ENCODE measurements around the gene SPATS2. TPM values are rescaled to one million over a fixed set of nuclear protein-coding genes. Genes with fewer than 3 reads are reported as not detected.

SPATS2 gene
- total and polyA plus RNA-seq, 9 donors, result 9.1 to 28.2 (median 15.2) TPM

- H3K27ac ChIP-seq, result no peak overlapping the region
- 85 to 92% (median 88%) methylated on average over 7 of the region's 7 CpGs for WGBS, 3 donors
- no peak for DNase-seq
- no peaks in the 10 kb centered on the region for H3K27me3 ChIP-seq
- no peak overlapping the region for H3K4me3 ChIP-seq
- TF ChIP-seq CTCF (IDR thresholded peaks at IDR 0.05), result no peak
- TF ChIP-seq EP300 (IDR thresholded peaks at IDR 0.05), result no peak
- no peak for TF ChIP-seq POLR2A (IDR thresholded peaks at IDR 0.05)
- no peaks in the 10 kb centered on the region for H3K9me3 ChIP-seq
- H3K36me3 ChIP-seq, result no peaks in the 10 kb centered on the region
- intact Hi-C loops (cut with DNase I), result loop anchor here in 1 of 4 donors (10.0 kb wide), 1 partner anchor 241 kb away; no protein-coding TSS in a partner anchor
- H3K4me1 ChIP-seq (ENCODE audit: insufficient read depth), result no peaks in the 10 kb centered on the region
Measured at GRCh38 chr12:49525942-49526341, 158.7 kb downstream of the SPATS2 start.

GRCh38 chr12:49527361-49528130 lies 160.3 kb downstream of the SPATS2 start:
- 92 to 94% (median 93%) methylated on average over 7 of the region's 7 CpGs for WGBS, 3 donors
- DNase-seq, result no peak
- Histone ChIP-seq H3K27me3 (no peaks in the 10 kb centered on the region), H3K36me3 (no peaks in the 10 kb centered on the region), H3K9me3 (no peaks in the 10 kb centered on the region), H3K4me1 (ENCODE audit: insufficient read depth) (no peaks in the 10 kb centered on the region), H3K4me3 (no peak overlapping the region), H3K27ac (no peak overlapping the region)
- intact Hi-C loops (cut with DNase I), result loop anchor here in 1 of 4 donors (10.0 kb wide), 1 partner anchor 243 kb away; no protein-coding TSS in a partner anchor
- TF ChIP-seq POLR2A (IDR thresholded peaks at IDR 0.05) (no peak), CTCF (IDR thresholded peaks at IDR 0.05) (no peak)

DNA sequence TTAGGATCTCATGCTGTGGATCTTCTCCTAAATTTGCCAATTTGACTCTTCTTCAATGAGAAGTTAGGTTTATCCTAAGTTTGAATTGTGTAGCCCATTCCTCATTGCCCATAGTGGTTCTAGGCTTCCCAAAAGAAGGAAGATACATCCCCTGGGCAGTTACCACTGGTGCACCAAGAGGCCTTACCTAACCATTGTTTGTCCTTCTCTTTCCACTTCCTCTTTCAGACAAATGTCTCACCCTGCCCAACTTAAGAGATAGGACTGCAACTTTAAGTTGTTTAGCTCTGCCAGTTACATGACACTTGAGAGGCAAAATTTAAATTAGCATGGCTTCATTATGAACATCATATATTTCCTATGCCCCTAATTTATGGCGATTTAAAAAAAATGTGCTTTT lies 162.2 kb downstream of the SPATS2 start:
- WGBS, 3 donors, result 95 to 98% (median 96%) methylated on average over 1 of the region's 1 CpG
- no peaks in the 10 kb centered on the region for H3K27me3 ChIP-seq
- intact Hi-C loops (cut with DNase I), result loop anchor here in 1 of 4 donors (10.0 kb wide), 1 partner anchor 245 kb away; no protein-coding TSS in a partner anchor

GRCh38 chr12:49531745-49532144 lies 164.5 kb downstream of the SPATS2 start:
- no peak overlapping the region for H3K27ac ChIP-seq
- no peaks in the 10 kb centered on the region for H3K36me3 ChIP-seq
- no peak for TF ChIP-seq CTCF (IDR thresholded peaks at IDR 0.05)
- TF ChIP-seq EP300 (IDR thresholded peaks at IDR 0.05), result no peak
- no peak for TF ChIP-seq POLR2A (IDR thresholded peaks at IDR 0.05)
- no peak overlapping the region for H3K4me3 ChIP-seq
- H3K4me1 ChIP-seq (ENCODE audit: insufficient read depth), result no peaks in the 10 kb centered on the region
- DNase-seq, result no peak
- H3K27me3 ChIP-seq, result no peaks in the 10 kb centered on the region
- H3K9me3 ChIP-seq, result no peaks in the 10 kb centered on the region
- WGBS, 3 donors, result 29 to 61% (median 52%) methylated on average over 2 of the region's 2 CpGs
- intact Hi-C loops (cut with DNase I), result no loop called here

More for the DNA sequence above, 162.2 kb downstream of the SPATS2 start:
- Histone ChIP-seq H3K4me1 (ENCODE audit: insufficient read depth) (no peaks in the 10 kb centered on the region), H3K4me3 (no peak overlapping the region), H3K36me3 (no peaks in the 10 kb centered on the region), H3K27ac (no peak overlapping the region), H3K9me3 (no peaks in the 10 kb centered on the region)
- TF ChIP-seq EP300 (IDR thresholded peaks at IDR 0.05) (no peak), CTCF (IDR thresholded peaks at IDR 0.05) (no peak), POLR2A (IDR thresholded peaks at IDR 0.05) (no peak)
- no peak for DNase-seq

Measured in ovary (tissue), 9 donors.